ENCODE measurements around the gene GRB2. TPM values are rescaled to one million over a fixed set of nuclear protein-coding genes. Genes with fewer than 3 reads are reported as not detected.

The GRB2 gene
- total RNA-seq, 1 experiment from 2014 or later, result 92.6 TPM

- CTCF ChIA-PET, result no interaction called here
- no peak for ATAC-seq
- no peaks in the 10 kb centered on the region for H3K9me3 Mint-ChIP-seq
Measured at GRCh38 chr17:75371339-75371738, 34.1 kb downstream of the GRB2 start.

More at GRCh38 chr17:75371339-75371738, 34.1 kb downstream of the GRB2 start:
- Mint-ChIP-seq H3K4me3 (no peak overlapping the region), H3K36me3 (peaks cover 4% of the 10 kb centered on the region), H3K4me1 (peaks cover 55% of the 10 kb centered on the region), H3K27me3 (ENCODE audit: low read depth) (no peaks in the 10 kb centered on the region), H3K27ac (peak overlapping the region; percentile 49)
- POLR2A ChIA-PET, result no interaction called here
- TF ChIP-seq ZNF138 (CRISPR knock-in tag; conservative IDR thresholded peaks at IDR 0.05) (no peak), ATF1 (CRISPR knock-in tag; IDR thresholded peaks at IDR 0.05) (no peak), ZNF219 (CRISPR knock-in tag; IDR thresholded peaks at IDR 0.05; ENCODE audit: borderline replicate concordance) (no peak), STAT6 (CRISPR knock-in tag; conservative IDR thresholded peaks at IDR 0.05; ENCODE audit: low read depth) (no peak), ATF3 (CRISPR knock-in tag; conservative IDR thresholded peaks at IDR 0.05) (no peak), AFF4 (CRISPR knock-in tag; IDR thresholded peaks at IDR 0.05; ENCODE audit: borderline replicate concordance) (no peak), FOXP1 (CRISPR knock-in tag; IDR thresholded peaks at IDR 0.05; ENCODE audit: borderline replicate concordance) (no peak), SOX15 (CRISPR knock-in tag; IDR thresholded peaks at IDR 0.05) (no peak), EMX1 (CRISPR knock-in tag; IDR thresholded peaks at IDR 0.05) (no peak), MXD4 (CRISPR knock-in tag; IDR thresholded peaks at IDR 0.05; ENCODE audit: borderline replicate concordance) (no peak), JUN (CRISPR knock-in tag; IDR thresholded peaks at IDR 0.05) (no peak), ERG (CRISPR knock-in tag; IDR thresholded peaks at IDR 0.05) (no peak), NR3C1 (CRISPR knock-in tag; conservative IDR thresholded peaks at IDR 0.05; ENCODE audit: low read depth) (no peak), FOXK1 (CRISPR knock-in tag; IDR thresholded peaks at IDR 0.05) (no peak), ZSCAN18 (CRISPR knock-in tag; IDR thresholded peaks at IDR 0.05) (no peak)
- DNase-seq (ENCODE audit: low spot score), result no peak
